Measurements from ENCODE around the gene DLG2.

The DLG2 gene

DNA sequence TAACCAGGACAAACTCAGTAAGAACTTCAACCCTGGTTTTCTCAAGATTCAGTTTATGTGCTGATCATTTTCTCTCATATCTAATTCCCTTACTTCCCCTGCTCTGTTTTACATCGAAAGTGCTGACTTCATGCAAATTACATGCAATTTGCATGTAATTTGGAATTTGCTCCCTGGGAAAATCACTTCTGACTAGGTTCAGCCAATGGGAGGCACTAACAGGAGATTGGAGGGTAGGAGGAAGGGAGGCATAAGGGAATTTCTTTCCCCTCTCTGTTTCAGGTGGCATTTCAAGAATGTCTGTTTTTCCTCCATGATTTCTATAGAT is 1977.7 kb downstream of the DLG2 start:
- no peak overlapping the region for H3K27ac ChIP-seq
- ChIA-PET CTCF (no interaction called here), POLR2A (ENCODE audit: low non-redundant PET) (no interaction called here)
- TF ChIP-seq, protein P1, sequence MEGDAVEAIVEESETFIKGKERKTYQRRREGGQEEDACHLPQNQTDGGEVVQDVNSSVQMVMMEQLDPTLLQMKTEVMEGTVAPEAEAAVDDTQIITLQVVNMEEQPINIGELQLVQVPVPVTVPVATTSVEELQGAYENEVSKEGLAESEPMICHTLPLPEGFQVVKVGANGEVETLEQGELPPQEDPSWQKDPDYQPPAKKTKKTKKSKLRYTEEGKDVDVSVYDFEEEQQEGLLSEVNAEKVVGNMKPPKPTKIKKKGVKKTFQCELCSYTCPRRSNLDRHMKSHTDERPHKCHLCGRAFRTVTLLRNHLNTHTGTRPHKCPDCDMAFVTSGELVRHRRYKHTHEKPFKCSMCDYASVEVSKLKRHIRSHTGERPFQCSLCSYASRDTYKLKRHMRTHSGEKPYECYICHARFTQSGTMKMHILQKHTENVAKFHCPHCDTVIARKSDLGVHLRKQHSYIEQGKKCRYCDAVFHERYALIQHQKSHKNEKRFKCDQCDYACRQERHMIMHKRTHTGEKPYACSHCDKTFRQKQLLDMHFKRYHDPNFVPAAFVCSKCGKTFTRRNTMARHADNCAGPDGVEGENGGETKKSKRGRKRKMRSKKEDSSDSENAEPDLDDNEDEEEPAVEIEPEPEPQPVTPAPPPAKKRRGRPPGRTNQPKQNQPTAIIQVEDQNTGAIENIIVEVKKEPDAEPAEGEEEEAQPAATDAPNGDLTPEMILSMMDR (conservative IDR thresholded peaks at IDR 0.05; ENCODE audit: low read depth) = no peak
- no peak for DNase-seq (ENCODE audit: low spot score)

DNA sequence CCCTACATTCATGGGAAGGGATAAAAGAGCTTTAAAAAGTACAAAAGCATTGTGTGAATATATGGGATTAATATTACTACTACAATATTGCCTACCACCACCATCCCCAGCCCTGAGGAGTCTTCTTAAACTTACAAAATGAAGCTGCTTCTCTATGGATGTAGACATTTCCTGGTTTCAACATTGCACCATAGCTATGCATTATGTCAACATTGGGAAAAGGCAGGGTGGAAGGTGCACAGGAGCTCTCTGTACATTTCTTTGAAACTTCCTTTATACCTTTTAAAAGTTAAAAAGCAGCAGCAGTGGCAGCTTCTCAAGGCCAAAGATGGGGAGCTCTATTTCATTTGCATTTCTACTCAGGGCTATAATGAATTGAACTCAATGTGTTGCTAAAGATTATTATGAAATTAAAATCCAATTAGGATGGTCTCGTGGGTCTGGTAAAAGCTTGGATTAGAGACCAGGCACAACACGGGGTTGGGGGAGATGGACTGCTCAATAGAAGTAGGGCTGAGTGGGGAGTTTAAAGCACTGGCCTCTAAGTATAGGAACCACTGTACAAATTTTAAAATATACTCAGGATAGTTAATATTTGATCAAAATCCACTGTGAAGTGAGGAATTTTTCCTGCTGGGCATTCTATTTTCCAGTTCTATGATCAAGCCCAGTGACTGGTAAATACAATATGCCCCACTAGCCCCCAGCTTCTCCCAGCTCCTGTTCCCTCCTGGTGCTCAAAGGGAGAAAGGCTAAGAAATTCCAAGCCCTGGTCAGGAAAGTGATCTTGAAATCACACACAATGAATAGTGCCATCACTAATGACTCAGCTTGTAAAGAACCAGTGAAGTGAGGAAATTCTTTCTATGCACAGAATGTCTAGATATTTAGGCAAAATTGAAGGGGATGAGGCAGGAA is 1978.3 kb downstream of the DLG2 start:
- ChIA-PET CTCF (no interaction called here), POLR2A (ENCODE audit: low non-redundant PET) (no interaction called here)

DNA sequence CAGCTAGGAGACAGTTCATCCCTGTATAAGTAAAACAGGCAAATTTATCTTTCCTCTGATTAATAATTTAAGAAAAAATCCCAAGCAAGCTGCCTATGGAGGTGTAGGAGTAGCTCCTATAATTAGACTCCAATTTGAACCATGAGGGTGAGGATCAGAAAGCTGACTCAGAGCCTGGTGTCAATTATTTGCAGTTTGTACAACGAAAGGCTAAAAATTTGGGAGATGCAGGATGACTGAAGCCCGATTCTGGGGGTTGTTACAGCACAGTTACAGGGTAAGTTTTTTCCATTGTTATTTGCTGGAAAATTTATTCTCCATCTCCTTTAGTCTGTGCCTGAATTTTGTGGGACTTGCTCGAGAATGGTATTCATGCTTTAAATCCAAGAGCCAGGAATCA is 1981.6 kb downstream of the DLG2 start:
- DNase-seq (ENCODE audit: low spot score) = no peak
- ChIA-PET POLR2A (ENCODE audit: low non-redundant PET) (no interaction called here), CTCF (no interaction called here)
- TF ChIP-seq, protein P1 (conservative IDR thresholded peaks at IDR 0.05; ENCODE audit: low read depth) = no peak
- H3K27ac ChIP-seq = no peak overlapping the region

More for the DNA sequence above, 1978.3 kb downstream of the DLG2 start:
- no peak overlapping the region for H3K27ac ChIP-seq
- TF ChIP-seq, protein P1 (conservative IDR thresholded peaks at IDR 0.05; ENCODE audit: low read depth) = no peak
- DNase-seq (ENCODE audit: low spot score) = no peak

DNA sequence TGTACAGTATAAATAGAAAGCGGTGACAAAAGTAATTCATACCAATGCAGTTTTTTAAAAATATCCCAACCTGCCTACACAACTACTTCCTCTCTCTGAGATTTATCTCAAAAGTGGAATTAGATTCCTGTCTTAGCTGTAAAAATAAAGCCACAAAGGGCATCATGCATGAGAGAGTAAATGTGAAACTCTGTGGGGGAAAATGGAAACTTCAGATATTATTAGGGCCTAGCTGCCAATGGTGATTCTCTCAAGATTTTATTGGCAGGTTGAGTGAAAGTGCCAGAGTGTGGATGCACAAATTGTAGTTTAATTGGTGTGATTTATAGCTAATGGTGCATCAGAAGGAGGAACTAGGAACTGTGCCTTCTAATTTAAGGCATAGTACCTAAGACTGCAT is 1984.0 kb downstream of the DLG2 start:
- TF ChIP-seq, protein P1 (conservative IDR thresholded peaks at IDR 0.05; ENCODE audit: low read depth) = no peak
- ChIA-PET CTCF (interaction anchor here (0.6 kb wide), 1 partner anchor 177 kb away, joined by 3 read pairs; no protein-coding TSS in a partner anchor), POLR2A (ENCODE audit: low non-redundant PET) (no interaction called here)
- no peak for DNase-seq (ENCODE audit: low spot score)
- H3K27ac ChIP-seq = no peak overlapping the region

DNA sequence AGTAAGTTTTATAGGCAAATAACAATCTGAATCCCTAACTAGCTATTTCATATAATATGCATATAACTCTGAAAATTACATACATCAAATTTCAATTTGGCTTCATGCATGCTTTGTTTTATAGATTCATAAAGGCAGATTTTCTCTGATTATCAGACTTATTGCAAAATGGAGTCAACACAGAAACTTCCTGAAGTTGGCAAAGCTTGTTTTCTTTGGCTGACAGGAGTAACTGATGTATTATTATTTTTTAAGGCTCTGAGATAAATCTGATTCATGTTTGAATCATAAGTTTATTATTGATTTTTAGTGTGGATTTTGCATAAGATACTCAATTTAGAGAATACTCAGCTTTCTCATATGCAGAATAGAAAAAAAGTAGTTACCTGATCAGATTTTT is 1984.6 kb downstream of the DLG2 start:
- ChIA-PET POLR2A (ENCODE audit: low non-redundant PET) (no interaction called here), CTCF (no interaction called here)
- no peak for DNase-seq (ENCODE audit: low spot score)
- TF ChIP-seq, protein P1 (conservative IDR thresholded peaks at IDR 0.05; ENCODE audit: low read depth) = no peak
- H3K27ac ChIP-seq = no peak overlapping the region

DNA sequence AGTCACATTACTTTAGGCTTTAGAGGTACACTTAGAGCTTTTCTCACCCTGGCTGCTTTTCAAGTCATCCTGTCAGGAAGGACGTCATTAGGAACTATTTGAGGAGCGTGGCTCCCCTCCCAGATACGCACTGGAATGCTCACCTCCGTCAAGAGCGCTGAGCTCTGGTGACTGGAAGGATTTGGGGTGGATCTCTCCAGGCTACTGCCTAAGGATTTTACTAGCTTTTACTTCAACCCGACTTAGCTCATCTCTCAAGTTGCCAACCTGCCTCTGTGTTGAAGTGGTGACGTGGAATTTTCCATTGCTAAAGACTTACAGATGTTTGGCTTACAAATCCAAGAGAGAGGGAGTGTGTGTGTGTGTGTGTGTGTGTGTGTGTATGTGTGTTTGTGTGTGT is 1985.6 kb downstream of the DLG2 start:
- CTCF ChIA-PET = no interaction called here
- TF ChIP-seq, protein P1 (conservative IDR thresholded peaks at IDR 0.05; ENCODE audit: low read depth) = no peak
- no peak overlapping the region for H3K27ac ChIP-seq
- DNase-seq (ENCODE audit: low spot score) = no peak
- POLR2A ChIA-PET (ENCODE audit: low non-redundant PET) = no interaction called here
